OCI-LY1 (cell line): ENCODE data around the gene RAB7B.

Experiments used
- CTCF ChIP-seq: fragments of 200-600 bp; sonication (generic), shearing (Covaris generic); IDR thresholded peaks from 2 replicates; pipeline ENCODE4 v1.5.1; 2017; ENCODE audit warnings: mild to moderate bottlenecking, antibody characterized with exemption, low read length, moderate library complexity, mixed read lengths
- EZH2 ChIP-seq: fragments of 200-600 bp; sonication (generic), shearing (Covaris generic); IDR thresholded peaks from 2 replicates; pipeline ENCODE4 v1.8.0; 2017; ENCODE audit warnings: borderline replicate concordance, mixed run types, mild to moderate bottlenecking, antibody characterized with exemption, low read length, moderate library complexity, mixed read lengths

DNA sequence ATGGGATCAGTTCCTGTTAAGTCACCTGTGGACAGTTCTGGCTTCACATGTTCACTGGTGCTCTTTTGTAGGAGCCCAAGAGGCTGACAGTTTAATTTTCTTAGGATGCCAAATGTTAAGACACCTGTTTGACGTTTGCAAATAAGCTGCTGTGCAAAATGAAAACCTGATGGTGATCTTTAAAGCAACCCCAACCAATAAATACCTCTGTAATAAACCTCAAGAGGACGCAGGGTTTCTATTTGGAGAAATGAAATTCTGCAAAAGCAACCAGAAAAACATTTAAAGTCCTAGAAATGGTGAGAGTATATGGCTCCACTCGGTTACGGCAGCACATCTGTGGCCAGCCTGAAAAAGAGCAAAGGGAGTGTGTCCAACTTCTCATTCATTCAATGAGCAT is 44.1 kb upstream of the RAB7B start:
- TF ChIP-seq CTCF (no peak), EZH2 (no peak)
